Mucosa of descending colon (tissue), 3 donors: ENCODE data around the gene HIPK3. TPM values are rescaled to one million over a fixed set of nuclear protein-coding genes. Genes with fewer than 3 reads are reported as not detected.

Experiments
- ATAC-seq: fragments of 200-7000 bp; cut with Tn5 transposase; one replicate; pipeline ENCODE4 v1.9.1; 2020; ENCODE audit warnings: mild to moderate bottlenecking, moderate library complexity
- DNase-seq, 3 donors: peaks; one replicate each; pipeline ENCODE4 v3.0.0-alpha.2; 2020
- H3K36me3 ChIP-seq: fragments of 200-600 bp; one replicate; pipeline ENCODE4 v1.8.0; 2021; ENCODE audit warnings: low read depth, mild to moderate bottlenecking
- H3K4me1 ChIP-seq: fragments of 200-600 bp; one replicate; pipeline ENCODE4 v1.8.0; 2021; ENCODE audit warnings: low read depth, mild to moderate bottlenecking
- H3K4me3 ChIP-seq: fragments of 200-600 bp; one replicate; pipeline ENCODE4 v1.8.0; 2021; ENCODE audit warnings: mild to moderate bottlenecking
- H3K9me3 ChIP-seq: fragments of 200-600 bp; one replicate; pipeline ENCODE4 v1.8.0; 2021; ENCODE audit warnings: mild to moderate bottlenecking
- CTCF ChIP-seq: fragments of 200-600 bp; IDR thresholded peaks from one replicate; pipeline ENCODE4 v1.8.0; 2022; ENCODE audit warnings: antibody characterized with exemption, mild to moderate bottlenecking
- intact Hi-C, 2 donors: fragments of 100-400 bp; cut with DNase I in 1 of 2; cut with micrococcal nuclease in 1 of 2; formaldehyde crosslinking; loops; one replicate each; pipeline versions ENCODE4 v1.11.0 to v1.11.1; 2022; cut with DNase I, micrococcal nuclease
- total RNA-seq, 3 donors: library from RNA; stranded (reverse); fragmentation: NEBNext Ultra II Directional in 2 of 3; extraction: Animal tissue kit (Norgen Biotek cat#: 25700) in 2 of 3; gene quantifications; one replicate each; pipeline versions ENCODE4 v1.2.1 to v1.2.4, GENCODE V29; 2021 to 2023
- donor health status: DM: no; HTN: no; CAD: no; lungs with moderate emphysema.
- donor health status: DM: no; HTN: no; CAD: no.
- donor health status: DM: no; HTN: yes; CAD: no.

HIPK3 gene
- total RNA-seq, 3 donors from 2014 or later: 67.0 to 254 (median 69.7) TPM

GRCh38 chr11:33320016-33320813 lies 63.0 kb downstream of the HIPK3 start:
- no peaks in the 10 kb centered on the region for H3K9me3 ChIP-seq
- no peak overlapping the region for H3K4me3 ChIP-seq
- DNase-seq (no peak), ATAC-seq (peak; percentile 16)
- no peaks in the 10 kb centered on the region for H3K36me3 ChIP-seq
- intact Hi-C loops: loop anchor here (10.0 kb wide), 2 partner anchors 55 to 65 kb away; partner anchors contain the start of gene HIPK3 (in 1 of the 2)
- peaks cover 13% of the 10 kb centered on the region for H3K4me1 ChIP-seq
- TF ChIP-seq CTCF: no peak

GRCh38 chr11:33320814-33321330 lies 63.7 kb downstream of the HIPK3 start:
- intact Hi-C loops: loop anchor here (10.0 kb wide), 2 partner anchors 56 to 66 kb away; partner anchors contain the start of gene HIPK3 (in 1 of the 2)
- no peak for TF ChIP-seq CTCF
- peak; percentile 46 for ATAC-seq
- Histone ChIP-seq H3K9me3 (no peaks in the 10 kb centered on the region), H3K4me1 (peaks cover 13% of the 10 kb centered on the region), H3K36me3 (no peaks in the 10 kb centered on the region), H3K4me3 (no peak overlapping the region)
- no peak for DNase-seq

- peaks cover 13% of the 10 kb centered on the region for H3K4me1 ChIP-seq
- H3K36me3 ChIP-seq: no peaks in the 10 kb centered on the region
- no peaks in the 10 kb centered on the region for H3K9me3 ChIP-seq
- no peak for TF ChIP-seq CTCF
- H3K4me3 ChIP-seq: no peak overlapping the region
- intact Hi-C loops: loop anchor here (10.0 kb wide), 2 partner anchors 57 to 67 kb away; partner anchors contain the start of gene HIPK3 (in 1 of the 2)
- no peak for DNase-seq
- no peak for ATAC-seq
Observed at GRCh38 chr11:33321422-33321821, 64.2 kb downstream of the HIPK3 start.

GRCh38 chr11:33323421-33323820 lies 66.2 kb downstream of the HIPK3 start:
- H3K4me1 ChIP-seq: peaks cover 13% of the 10 kb centered on the region
- DNase-seq: no peak
- H3K4me3 ChIP-seq: no peak overlapping the region
- no peak for TF ChIP-seq CTCF
- no peaks in the 10 kb centered on the region for H3K9me3 ChIP-seq
- intact Hi-C loops: loop anchor here (10.0 kb wide), 2 partner anchors 59 to 69 kb away; partner anchors contain the start of gene HIPK3 (in 1 of the 2)
- no peaks in the 10 kb centered on the region for H3K36me3 ChIP-seq
- no peak for ATAC-seq

- H3K36me3 ChIP-seq: no peaks in the 10 kb centered on the region
- TF ChIP-seq CTCF: no peak
- ATAC-seq (peak; percentile 42), DNase-seq (no peak)
- peaks cover 13% of the 10 kb centered on the region for H3K4me1 ChIP-seq
- intact Hi-C loops: loop anchor here (10.0 kb wide), 2 partner anchors 60 to 70 kb away; partner anchors contain the start of gene HIPK3 (in 1 of the 2)
- no peak overlapping the region for H3K4me3 ChIP-seq
- no peaks in the 10 kb centered on the region for H3K9me3 ChIP-seq
Observed at GRCh38 chr11:33324302-33324985, 67.3 kb downstream of the HIPK3 start.
